Liver (tissue), 3 donors: ENCODE measurements around the gene TUBA4A.

Source experiments
- CTCF ChIP-seq: fragments of 150-350 bp; IDR thresholded peaks from 2 replicates; pipeline ENCODE4 v1.5.1; 2017; ENCODE audit warnings: improper control_type of control experiment, low read depth, low read length; ENCODE audit not compliant: missing input control
- GABPA ChIP-seq, 2 donors: IDR thresholded peaks in 1 of 2; conservative IDR thresholded peaks in 1 of 2; 2 replicates each; pipeline ENCODE4 v1.6.1; 2016; ENCODE audit warnings: antibody characterized with exemption in 2 of 2, mild to moderate bottlenecking in 1 of 2, moderate library complexity in 1 of 2
- MAX ChIP-seq: IDR thresholded peaks from 2 replicates; pipeline ENCODE4 v1.6.1; 2016; ENCODE audit warnings: antibody characterized with exemption
- SP1 ChIP-seq: IDR thresholded peaks from 2 replicates; pipeline ENCODE4 v1.6.1; 2018; ENCODE audit warnings: antibody characterized with exemption, mild to moderate bottlenecking
- YY1 ChIP-seq: IDR thresholded peaks from 2 replicates; pipeline ENCODE4 v1.6.1; 2016; ENCODE audit warnings: antibody characterized with exemption, mild to moderate bottlenecking
- ZBTB33 ChIP-seq: IDR thresholded peaks from 2 replicates; pipeline ENCODE4 v1.6.1; 2016; ENCODE audit warnings: antibody characterized with exemption
- donor health status: healthy.
- donor health status: healthy.

- TF ChIP-seq CTCF = no peak
- no peak for TF ChIP-seq GABPA (IDR thresholded peaks at IDR 0.05 in 1 of 2, conservative IDR thresholded peaks at IDR 0.05 in 1 of 2)
- TF ChIP-seq SP1 = no peak
- no peak for TF ChIP-seq MAX
- TF ChIP-seq ZBTB33 = no peak
- no peak for TF ChIP-seq YY1
Measured at GRCh38 chr2:219234331-219234730, 19.4 kb downstream of the TUBA4A start.
